Upper lobe of right lung (tissue), 1 donor: ENCODE measurements around the gene VHLL. TPM values are rescaled to one million over a fixed set of nuclear protein-coding genes. Genes with fewer than 3 reads are reported as not detected.

Experiments
- ATAC-seq: fragments of 200-7000 bp; cut with Tn5 transposase; one replicate; pipeline ENCODE4 v1.9.1; 2020; ENCODE audit warnings: mild to moderate bottlenecking, moderate library complexity
- DNase-seq: peaks from one replicate; pipeline ENCODE4 v3.0.0-alpha.2; 2020
- H3K27ac ChIP-seq: fragments of 200-600 bp; one replicate; pipeline ENCODE4 v1.8.0; 2022
- H3K27me3 ChIP-seq: fragments of 200-600 bp; one replicate; pipeline ENCODE4 v1.8.0; 2022; ENCODE audit warnings: mild to moderate bottlenecking
- H3K36me3 ChIP-seq: fragments of 200-600 bp; one replicate; pipeline ENCODE4 v1.8.0; 2022
- H3K4me1 ChIP-seq: fragments of 200-600 bp; one replicate; pipeline ENCODE4 v1.8.0; 2022
- H3K4me3 ChIP-seq: fragments of 200-600 bp; one replicate; pipeline ENCODE4 v1.8.0; 2022; ENCODE audit warnings: mild to moderate bottlenecking
- H3K9me3 ChIP-seq: fragments of 200-600 bp; one replicate; pipeline ENCODE4 v1.8.0; 2022
- CTCF ChIP-seq: fragments of 200-600 bp; IDR thresholded peaks from one replicate; pipeline ENCODE4 v1.8.0; 2022; ENCODE audit warnings: antibody characterized with exemption
- intact Hi-C: fragments of 100-400 bp; cut with DNase I; formaldehyde crosslinking; loops from one replicate; pipeline ENCODE4 v1.11.0; 2022
- total RNA-seq: library from RNA; stranded (reverse); fragmentation: NEBNext Ultra II Directional; extraction: Animal tissue kit (Norgen Biotek cat#: 25700); gene quantifications from one replicate; pipeline ENCODE4 v1.2.1, GENCODE V29; 2021
- donor health status: DM: no; HTN: yes; CAD: no; lungs with severe emphysema.

Gene VHLL
- total RNA-seq, 1 donor from 2014 or later, result not detected

DNA sequence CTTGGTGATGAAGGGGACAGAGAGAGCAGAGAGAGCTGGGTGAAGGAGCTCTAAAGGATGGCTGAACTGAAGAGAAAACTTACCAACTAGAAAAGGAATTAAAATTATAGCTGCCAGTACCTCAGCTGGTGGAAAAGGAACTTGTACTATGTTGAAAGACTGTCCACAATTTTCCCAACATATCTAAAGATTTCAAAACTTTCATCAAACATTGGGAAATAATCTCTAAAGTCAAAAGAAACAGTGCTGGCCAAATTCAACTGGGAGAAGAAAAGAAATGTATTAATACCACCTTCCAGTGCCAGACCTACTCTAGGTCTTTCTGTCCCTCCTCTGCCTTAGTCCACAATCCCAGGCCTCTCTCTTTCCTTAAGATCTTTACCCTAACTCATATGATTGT lies 22.6 kb downstream of the VHLL start:
- peaks cover 22% of the 10 kb centered on the region for H3K4me1 ChIP-seq
- H3K4me3 ChIP-seq, result no peak overlapping the region
- ATAC-seq (no peak), DNase-seq (no peak)
- no peak overlapping the region for H3K27ac ChIP-seq
- intact Hi-C loops, result no loop called here
- no peaks in the 10 kb centered on the region for H3K27me3 ChIP-seq
- H3K36me3 ChIP-seq, result peaks cover 85% of the 10 kb centered on the region
- H3K9me3 ChIP-seq, result no peaks in the 10 kb centered on the region
- TF ChIP-seq CTCF, result no peak

- peaks cover 99% of the 10 kb centered on the region for H3K36me3 ChIP-seq
- no peak for ATAC-seq
- intact Hi-C loops, result no loop called here
- TF ChIP-seq CTCF, result no peak
- no peaks in the 10 kb centered on the region for H3K4me1 ChIP-seq
- DNase-seq, result no peak
- no peak overlapping the region for H3K27ac ChIP-seq
- no peaks in the 10 kb centered on the region for H3K27me3 ChIP-seq
- no peaks in the 10 kb centered on the region for H3K9me3 ChIP-seq
- no peak overlapping the region for H3K4me3 ChIP-seq
These were observed 28.8 kb downstream of the VHLL start for GRCh38 chr1:156270314-156270713.

DNA sequence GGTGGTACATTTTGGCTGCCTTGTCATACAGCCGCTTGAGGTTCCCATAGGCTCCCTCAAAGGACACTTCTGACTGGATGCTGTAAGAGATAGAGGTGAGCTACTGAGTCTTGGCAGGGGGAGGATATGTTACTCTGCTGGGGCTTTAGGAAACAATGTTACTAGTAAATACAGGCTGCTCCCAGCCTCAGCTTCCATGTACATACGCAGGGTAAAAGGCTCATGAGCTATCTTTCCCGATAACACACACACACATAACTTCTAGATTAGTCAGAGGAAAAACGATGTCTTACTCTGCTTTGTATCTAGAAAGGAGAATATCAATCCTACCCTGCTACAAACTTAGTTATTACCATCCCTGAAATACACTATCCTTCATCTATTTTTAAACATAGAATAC lies 30.8 kb downstream of the VHLL start:
- Histone ChIP-seq H3K27me3 (no peaks in the 10 kb centered on the region), H3K27ac (no peak overlapping the region), H3K4me1 (no peaks in the 10 kb centered on the region), H3K4me3 (no peak overlapping the region), H3K36me3 (peaks cover 93% of the 10 kb centered on the region), H3K9me3 (no peaks in the 10 kb centered on the region)
- DNase-seq (no peak), ATAC-seq (no peak)
- no peak for TF ChIP-seq CTCF
- intact Hi-C loops, result no loop called here

GRCh38 chr1:156266051-156266450 lies 33.1 kb downstream of the VHLL start:
- Histone ChIP-seq H3K4me3 (no peak overlapping the region), H3K36me3 (peaks cover 93% of the 10 kb centered on the region), H3K27me3 (no peaks in the 10 kb centered on the region), H3K4me1 (no peaks in the 10 kb centered on the region), H3K27ac (no peak overlapping the region), H3K9me3 (no peaks in the 10 kb centered on the region)
- DNase-seq (no peak), ATAC-seq (no peak)
- intact Hi-C loops, result no loop called here
- TF ChIP-seq CTCF, result no peak

DNA sequence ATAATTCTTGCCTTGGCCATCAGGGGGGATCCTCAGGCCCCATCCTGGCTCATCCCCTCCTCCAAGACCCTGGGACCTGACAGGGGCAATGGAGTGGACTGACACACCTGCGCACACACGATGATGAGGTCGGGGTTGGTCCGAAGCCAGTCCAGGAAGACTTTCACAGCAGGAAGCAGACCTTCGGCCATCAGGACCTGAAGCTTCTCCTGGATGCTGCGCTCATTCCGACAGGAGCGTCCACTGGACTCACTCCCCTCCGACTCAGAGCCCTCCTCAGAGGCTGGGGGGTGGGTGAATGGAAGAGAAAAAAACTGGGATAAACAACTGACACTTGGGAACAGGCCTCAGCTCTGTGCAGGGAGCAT lies 35.8 kb downstream of the VHLL start:
- no peaks in the 10 kb centered on the region for H3K27me3 ChIP-seq
- H3K4me1 ChIP-seq, result no peaks in the 10 kb centered on the region
- intact Hi-C loops, result no loop called here
- H3K27ac ChIP-seq, result no peak overlapping the region
- no peak for TF ChIP-seq CTCF
- H3K4me3 ChIP-seq, result no peak overlapping the region
- peaks cover 94% of the 10 kb centered on the region for H3K36me3 ChIP-seq
- peak; percentile 6 for ATAC-seq
- H3K9me3 ChIP-seq, result no peaks in the 10 kb centered on the region
- DNase-seq, result no peak
